ENCODE data around the gene TMEM178B. TPM values are rescaled to one million over a fixed set of nuclear protein-coding genes. Genes with fewer than 3 reads are reported as not detected.

Gene TMEM178B
- total RNA-seq, 2 experiments from 2014 or later = 0.05 to 0.10 TPM

- no peaks in the 10 kb centered on the region for H3K4me1 Mint-ChIP-seq (ENCODE audit: low read depth)
- ChIA-PET CTCF (no interaction called here), POLR2A (no interaction called here)
- H3K9me3 Mint-ChIP-seq (ENCODE audit: insufficient read depth) = no peaks in the 10 kb centered on the region
- DNase-seq (no peak), ATAC-seq (no peak)
- H3K27ac Mint-ChIP-seq = no peak overlapping the region
- peaks cover 2% of the 10 kb centered on the region for H3K27me3 Mint-ChIP-seq (ENCODE audit: low read depth)
- no peaks in the 10 kb centered on the region for H3K36me3 Mint-ChIP-seq (ENCODE audit: low read depth)
- H3K4me3 Mint-ChIP-seq = no peak overlapping the region
These were observed 287.6 kb downstream of the TMEM178B start for GRCh38 chr7:141361479-141361878.

GRCh38 chr7:141361960-141362359 is 288.1 kb downstream of the TMEM178B start:
- ChIA-PET POLR2A (no interaction called here), CTCF (no interaction called here)

GRCh38 chr7:141362580-141363435 is 288.9 kb downstream of the TMEM178B start:
- no peaks in the 10 kb centered on the region for H3K4me1 Mint-ChIP-seq (ENCODE audit: low read depth)
- no peak overlapping the region for H3K27ac Mint-ChIP-seq
- ChIA-PET POLR2A (no interaction called here), CTCF (no interaction called here)
- no peaks in the 10 kb centered on the region for H3K36me3 Mint-ChIP-seq (ENCODE audit: low read depth)
- no peak for DNase-seq
- no peak for ATAC-seq
- H3K9me3 Mint-ChIP-seq (ENCODE audit: insufficient read depth) = no peaks in the 10 kb centered on the region
- H3K4me3 Mint-ChIP-seq = no peak overlapping the region
- H3K27me3 Mint-ChIP-seq (ENCODE audit: low read depth) = no peaks in the 10 kb centered on the region

More at GRCh38 chr7:141361960-141362359, 288.1 kb downstream of the TMEM178B start:
- no peak overlapping the region for H3K4me3 Mint-ChIP-seq
- no peaks in the 10 kb centered on the region for H3K4me1 Mint-ChIP-seq (ENCODE audit: low read depth)
- no peaks in the 10 kb centered on the region for H3K36me3 Mint-ChIP-seq (ENCODE audit: low read depth)
- peaks cover 2% of the 10 kb centered on the region for H3K27me3 Mint-ChIP-seq (ENCODE audit: low read depth)
- no peak for DNase-seq
- no peak for ATAC-seq
- H3K9me3 Mint-ChIP-seq (ENCODE audit: insufficient read depth) = no peaks in the 10 kb centered on the region
- no peak overlapping the region for H3K27ac Mint-ChIP-seq

GRCh38 chr7:141363748-141364147 is 289.9 kb downstream of the TMEM178B start:
- DNase-seq = no peak
- Mint-ChIP-seq H3K27me3 (ENCODE audit: low read depth) (no peaks in the 10 kb centered on the region), H3K4me3 (no peak overlapping the region), H3K9me3 (ENCODE audit: insufficient read depth) (no peaks in the 10 kb centered on the region), H3K27ac (no peak overlapping the region), H3K4me1 (ENCODE audit: low read depth) (no peaks in the 10 kb centered on the region), H3K36me3 (ENCODE audit: low read depth) (no peaks in the 10 kb centered on the region)
- ChIA-PET POLR2A (no interaction called here), CTCF (no interaction called here)
- no peak for ATAC-seq

GRCh38 chr7:141366091-141366621 is 292.3 kb downstream of the TMEM178B start:
- H3K27me3 Mint-ChIP-seq (ENCODE audit: low read depth) = no peaks in the 10 kb centered on the region
- no peak for DNase-seq
- no peak overlapping the region for H3K4me3 Mint-ChIP-seq
- H3K9me3 Mint-ChIP-seq (ENCODE audit: insufficient read depth) = no peaks in the 10 kb centered on the region
- ChIA-PET CTCF (no interaction called here), POLR2A (no interaction called here)
- no peak for ATAC-seq
- no peaks in the 10 kb centered on the region for H3K36me3 Mint-ChIP-seq (ENCODE audit: low read depth)
- no peak overlapping the region for H3K27ac Mint-ChIP-seq
- no peaks in the 10 kb centered on the region for H3K4me1 Mint-ChIP-seq (ENCODE audit: low read depth)

GRCh38 chr7:141369422-141369821 is 295.6 kb downstream of the TMEM178B start:
- no peaks in the 10 kb centered on the region for H3K36me3 Mint-ChIP-seq (ENCODE audit: low read depth)
- POLR2A ChIA-PET = no interaction called here
- CTCF ChIA-PET = no interaction called here
- no peaks in the 10 kb centered on the region for H3K27me3 Mint-ChIP-seq (ENCODE audit: low read depth)
- no peaks in the 10 kb centered on the region for H3K9me3 Mint-ChIP-seq (ENCODE audit: insufficient read depth)
- no peak for DNase-seq
- no peak for ATAC-seq
- H3K4me1 Mint-ChIP-seq (ENCODE audit: low read depth) = no peaks in the 10 kb centered on the region
- H3K4me3 Mint-ChIP-seq = no peak overlapping the region
- H3K27ac Mint-ChIP-seq = no peak overlapping the region

- DNase-seq = no peak
- H3K4me3 Mint-ChIP-seq = no peak overlapping the region
- no peak overlapping the region for H3K27ac Mint-ChIP-seq
- H3K4me1 Mint-ChIP-seq (ENCODE audit: low read depth) = no peaks in the 10 kb centered on the region
- ChIA-PET CTCF (no interaction called here), POLR2A (no interaction called here)
- H3K9me3 Mint-ChIP-seq (ENCODE audit: insufficient read depth) = no peaks in the 10 kb centered on the region
- no peaks in the 10 kb centered on the region for H3K36me3 Mint-ChIP-seq (ENCODE audit: low read depth)
- H3K27me3 Mint-ChIP-seq (ENCODE audit: low read depth) = no peaks in the 10 kb centered on the region
- no peak for ATAC-seq
These were observed 296.3 kb downstream of the TMEM178B start for GRCh38 chr7:141370178-141370577.

GRCh38 chr7:141370650-141371049 is 296.8 kb downstream of the TMEM178B start:
- Mint-ChIP-seq H3K4me1 (ENCODE audit: low read depth) (no peaks in the 10 kb centered on the region), H3K27ac (no peak overlapping the region), H3K27me3 (ENCODE audit: low read depth) (peaks cover 2% of the 10 kb centered on the region), H3K36me3 (ENCODE audit: low read depth) (no peaks in the 10 kb centered on the region), H3K4me3 (no peak overlapping the region), H3K9me3 (ENCODE audit: insufficient read depth) (no peaks in the 10 kb centered on the region)
- POLR2A ChIA-PET = no interaction called here
- CTCF ChIA-PET = no interaction called here
- ATAC-seq (no peak), DNase-seq (no peak)

- ChIA-PET CTCF (no interaction called here), POLR2A (no interaction called here)
- H3K9me3 Mint-ChIP-seq (ENCODE audit: insufficient read depth) = no peaks in the 10 kb centered on the region
- no peak overlapping the region for H3K4me3 Mint-ChIP-seq
- DNase-seq (no peak), ATAC-seq (no peak)
- H3K4me1 Mint-ChIP-seq (ENCODE audit: low read depth) = no peaks in the 10 kb centered on the region
- H3K36me3 Mint-ChIP-seq (ENCODE audit: low read depth) = no peaks in the 10 kb centered on the region
- H3K27ac Mint-ChIP-seq = no peak overlapping the region
- peaks cover 2% of the 10 kb centered on the region for H3K27me3 Mint-ChIP-seq (ENCODE audit: low read depth)
These were observed 300.6 kb downstream of the TMEM178B start for GRCh38 chr7:141374425-141374824.

- Mint-ChIP-seq H3K36me3 (ENCODE audit: low read depth) (no peaks in the 10 kb centered on the region), H3K27me3 (ENCODE audit: low read depth) (peaks cover 2% of the 10 kb centered on the region), H3K9me3 (ENCODE audit: insufficient read depth) (no peaks in the 10 kb centered on the region), H3K27ac (no peak overlapping the region), H3K4me1 (ENCODE audit: low read depth) (no peaks in the 10 kb centered on the region), H3K4me3 (no peak overlapping the region)
- POLR2A ChIA-PET = no interaction called here
- no peak for ATAC-seq
- DNase-seq = no peak
- CTCF ChIA-PET = no interaction called here
These were observed 301.6 kb downstream of the TMEM178B start for GRCh38 chr7:141375442-141375841.

GRCh38 chr7:141377906-141378305 is 304.0 kb downstream of the TMEM178B start:
- H3K4me3 Mint-ChIP-seq = no peak overlapping the region
- no peak for ATAC-seq
- H3K27ac Mint-ChIP-seq = no peak overlapping the region
- H3K36me3 Mint-ChIP-seq (ENCODE audit: low read depth) = no peaks in the 10 kb centered on the region
- ChIA-PET POLR2A (no interaction called here), CTCF (no interaction called here)
- H3K27me3 Mint-ChIP-seq (ENCODE audit: low read depth) = peaks cover 16% of the 10 kb centered on the region
- no peaks in the 10 kb centered on the region for H3K4me1 Mint-ChIP-seq (ENCODE audit: low read depth)
- DNase-seq = no peak
- H3K9me3 Mint-ChIP-seq (ENCODE audit: insufficient read depth) = no peaks in the 10 kb centered on the region

- Mint-ChIP-seq H3K36me3 (ENCODE audit: low read depth) (no peaks in the 10 kb centered on the region), H3K4me1 (ENCODE audit: low read depth) (no peaks in the 10 kb centered on the region), H3K27me3 (ENCODE audit: low read depth) (peaks cover 16% of the 10 kb centered on the region), H3K9me3 (ENCODE audit: insufficient read depth) (no peaks in the 10 kb centered on the region), H3K4me3 (no peak overlapping the region), H3K27ac (no peak overlapping the region)
- POLR2A ChIA-PET = no interaction called here
- ATAC-seq (no peak), DNase-seq (no peak)
- CTCF ChIA-PET = no interaction called here
These were observed 304.5 kb downstream of the TMEM178B start for GRCh38 chr7:141378405-141378804.
